GM19395 (cell line): Measurements from ENCODE around the gene COA1.

Experiments used
- ATAC-seq: cut with Tn5 transposase; IDR thresholded peaks from one replicate; pipeline ENCODE4 v1.9.1; 2021; ENCODE audit warnings: mild to moderate bottlenecking, moderate library complexity; ENCODE audit not compliant: unreplicated experiment

COA1 gene

GRCh38 chr7:43658718-43659548 lies 70.4 kb downstream of the COA1 start:
- peak; percentile 87 for ATAC-seq

- ATAC-seq, result no peak
Observed at GRCh38 chr7:43656997-43657396, 72.3 kb downstream of the COA1 start.

- ATAC-seq, result no peak
Observed at GRCh38 chr7:43655584-43655983, 73.7 kb downstream of the COA1 start.

GRCh38 chr7:43653891-43654504 lies 75.3 kb downstream of the COA1 start:
- no peak for ATAC-seq

GRCh38 chr7:43653466-43653865 lies 75.9 kb downstream of the COA1 start:
- ATAC-seq, result no peak

- ATAC-seq, result no peak
Observed at GRCh38 chr7:43652364-43652763, 77.0 kb downstream of the COA1 start.

- no peak for ATAC-seq
Observed at GRCh38 chr7:43650457-43651052, 78.8 kb downstream of the COA1 start.

GRCh38 chr7:43649755-43650274 lies 79.5 kb downstream of the COA1 start:
- peak; percentile 73 for ATAC-seq

GRCh38 chr7:43648473-43649406 lies 80.6 kb downstream of the COA1 start:
- peak; percentile 63 for ATAC-seq

- ATAC-seq, result no peak
Observed at GRCh38 chr7:43647673-43648472, 81.5 kb downstream of the COA1 start.

GRCh38 chr7:43647339-43647672 lies 82.0 kb downstream of the COA1 start:
- ATAC-seq, result no peak

GRCh38 chr7:43646603-43647338 lies 82.6 kb downstream of the COA1 start:
- ATAC-seq, result no peak

- ATAC-seq, result no peak
Observed at GRCh38 chr7:43645699-43646226, 83.6 kb downstream of the COA1 start.

GRCh38 chr7:43643846-43644245 lies 85.5 kb downstream of the COA1 start:
- ATAC-seq, result no peak

GRCh38 chr7:43642897-43643630 lies 86.3 kb downstream of the COA1 start:
- no peak for ATAC-seq

GRCh38 chr7:43640679-43641078 lies 88.6 kb downstream of the COA1 start:
- no peak for ATAC-seq

- no peak for ATAC-seq
Observed at GRCh38 chr7:43639858-43640491, 89.3 kb downstream of the COA1 start.
